Tibial artery (tissue), 4 donors: ENCODE results near the gene RNF207.

Source experiments
- DNase-seq, 2 donors: peaks; one replicate each; pipeline ENCODE4 v3.0.0-alpha.2; 2019
- H3K27ac ChIP-seq, 2 donors: fragments of 200-600 bp; sonication (generic) in 1 of 2; 1 replicate in 1 of 2; 2 replicates in 1 of 2; pipeline ENCODE4 v1.5.1; 2018 to 2019; ENCODE audit warnings: mild to moderate bottlenecking in 1 of 2
- H3K27me3 ChIP-seq, 2 donors: fragments of 200-600 bp; sonication (generic) in 1 of 2; one replicate each; pipeline versions ENCODE4 v1.5.1 to v1.6.0; 2016 to 2019
- H3K36me3 ChIP-seq, 3 donors: fragments of 200-600 bp; sonication (generic) in 2 of 3; one replicate each; pipeline ENCODE4 v1.5.1; 2016 to 2019; ENCODE audit warnings: mild to moderate bottlenecking in 2 of 3
- H3K4me1 ChIP-seq, 4 donors: fragments of 200-600 bp; sonication (generic) in 2 of 4; 1 replicate in 3 of 4; 2 replicates in 1 of 4; pipeline ENCODE4 v1.5.1; 2016 to 2019
- H3K4me3 ChIP-seq, 2 donors: fragments of 200-600 bp; sonication (generic) in 1 of 2; 1 replicate in 1 of 2; 2 replicates in 1 of 2; pipeline ENCODE4 v1.5.1; 2018 to 2019; ENCODE audit warnings: mild to moderate bottlenecking in 2 of 2
- H3K9me3 ChIP-seq, 3 donors: fragments of 200-600 bp; sonication (generic) in 1 of 3; one replicate each; pipeline ENCODE4 v1.5.1; 2016 to 2019
- CTCF ChIP-seq, 2 experiments: fragments of 200-600 bp in 1 of 2; fragments of 450-650 bp in 1 of 2; IDR thresholded peaks; one replicate each; pipeline ENCODE4 v1.5.1; 2017 to 2019; ENCODE audit warnings: antibody characterized with exemption in 2 of 2, mild to moderate bottlenecking in 1 of 2, moderate library complexity in 1 of 2
- intact Hi-C: fragments of 100-400 bp; cut with DNase I; formaldehyde crosslinking; loops from one replicate; pipeline ENCODE4 v1.15.0; 2023; ENCODE audit warnings: low total_unique reads

Gene RNF207

GRCh38 chr1:6222636-6223035, 16.7 kb downstream of the RNF207 start:
- no peaks in the 10 kb centered on the region for H3K9me3 ChIP-seq
- H3K27me3 ChIP-seq, result no peaks in the 10 kb centered on the region
- intact Hi-C loops, result no loop called here
- H3K4me3 ChIP-seq, result no peak overlapping the region
- DNase-seq, result peak in 1 of 2 donors; percentile 61
- H3K4me1 ChIP-seq, result peaks cover 0 to 6% (median 0%) of the 10 kb centered on the region in 4 donors
- no peak for TF ChIP-seq CTCF (IDR thresholded peaks at IDR 0.05)
- H3K27ac ChIP-seq, result no peak overlapping the region
- H3K36me3 ChIP-seq, result peaks cover 26 to 80% (median 46%) of the 10 kb centered on the region in 3 donors

GRCh38 chr1:6223617-6224016, 17.7 kb downstream of the RNF207 start:
- Histone ChIP-seq H3K9me3 (no peaks in the 10 kb centered on the region), H3K4me3 (no peak overlapping the region), H3K4me1 (peaks cover 0 to 6% (median 0%) of the 10 kb centered on the region in 4 donors), H3K36me3 (peaks cover 27 to 86% (median 55%) of the 10 kb centered on the region in 3 donors), H3K27me3 (no peaks in the 10 kb centered on the region), H3K27ac (no peak overlapping the region)
- no peak for DNase-seq
- intact Hi-C loops, result no loop called here
- TF ChIP-seq CTCF (IDR thresholded peaks at IDR 0.05), result no peak

- intact Hi-C loops, result no loop called here
- DNase-seq, result no peak
- TF ChIP-seq CTCF (IDR thresholded peaks at IDR 0.05), result no peak
- Histone ChIP-seq H3K4me3 (no peak overlapping the region), H3K27me3 (no peaks in the 10 kb centered on the region), H3K27ac (no peak overlapping the region), H3K36me3 (peaks cover 38 to 97% (median 66%) of the 10 kb centered on the region in 3 donors), H3K9me3 (no peaks in the 10 kb centered on the region), H3K4me1 (peaks cover 0 to 6% (median 0%) of the 10 kb centered on the region in 4 donors)
Measured at GRCh38 chr1:6224718-6225117, 18.8 kb downstream of the RNF207 start.

GRCh38 chr1:6225651-6226050, 19.7 kb downstream of the RNF207 start:
- H3K4me1 ChIP-seq, result peaks cover 0 to 6% (median 0%) of the 10 kb centered on the region in 4 donors
- no peaks in the 10 kb centered on the region for H3K9me3 ChIP-seq
- peaks cover 47 to 99% (median 76%) of the 10 kb centered on the region in 3 donors for H3K36me3 ChIP-seq
- no peak for TF ChIP-seq CTCF (IDR thresholded peaks at IDR 0.05)
- intact Hi-C loops, result no loop called here
- no peak overlapping the region for H3K27ac ChIP-seq
- no peak overlapping the region for H3K4me3 ChIP-seq
- DNase-seq, result no peak
- no peaks in the 10 kb centered on the region for H3K27me3 ChIP-seq

- H3K27ac ChIP-seq, result no peak overlapping the region
- no peak overlapping the region for H3K4me3 ChIP-seq
- peaks cover 0 to 19% (median 13%) of the 10 kb centered on the region in 4 donors for H3K4me1 ChIP-seq
- no peaks in the 10 kb centered on the region for H3K9me3 ChIP-seq
- TF ChIP-seq CTCF (IDR thresholded peaks at IDR 0.05), result no peak
- no peak for DNase-seq
- H3K27me3 ChIP-seq, result no peaks in the 10 kb centered on the region
- intact Hi-C loops, result no loop called here
- peaks cover 41 to 56% (median 50%) of the 10 kb centered on the region in 3 donors for H3K36me3 ChIP-seq
Measured at GRCh38 chr1:6233376-6233775, 27.5 kb downstream of the RNF207 start.
